GM03348 (cell line): ENCODE data around the gene NPC1.
"Not testable (repeated sequence)": the region's sequence is repeated elsewhere in the genome, so short reads cannot be mapped to it uniquely, and the experiment has no call there.

ENCODE experiments used
- DNase-seq: peaks from one replicate; pipeline ENCODE4 v3.0.0; 2012; ENCODE audit warnings: low spot score

The NPC1 gene

DNA sequence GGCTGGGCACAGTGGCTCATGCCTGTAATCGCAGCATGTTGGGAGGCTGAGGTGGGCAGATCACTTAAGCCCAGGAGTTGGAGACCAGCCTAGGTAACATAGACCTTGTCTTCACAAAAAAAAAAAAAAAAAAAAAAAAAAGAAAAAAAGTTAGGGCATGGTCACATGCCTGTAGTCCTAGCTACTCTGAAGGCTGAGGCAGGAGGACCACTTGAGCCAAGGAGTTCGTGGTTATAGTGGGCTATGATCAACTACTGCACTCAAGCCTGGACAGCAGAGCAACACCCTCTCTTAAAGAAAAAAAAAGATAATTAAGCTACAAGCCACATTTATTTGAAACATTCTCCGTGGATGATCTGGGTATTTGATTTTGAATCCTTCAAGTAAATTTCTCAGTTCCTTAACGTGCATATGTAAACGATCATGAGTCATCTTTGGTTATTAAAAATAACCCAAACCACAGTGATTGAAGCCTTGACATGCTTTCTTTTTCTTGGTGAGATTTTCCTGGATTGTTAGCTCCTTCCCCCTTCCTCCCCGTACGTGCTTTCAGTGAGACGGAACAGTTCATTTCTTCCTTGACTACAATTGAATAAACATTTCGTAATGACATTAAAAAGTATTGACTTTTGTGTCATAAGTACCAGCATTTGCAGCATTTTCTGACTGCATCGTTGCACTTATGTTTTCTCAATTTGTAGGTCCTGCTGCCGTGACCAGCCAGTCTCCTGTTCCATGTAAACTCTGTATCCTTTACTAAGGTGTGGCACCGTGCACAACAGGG, 62.7 kb downstream of the NPC1 start:
- peak; percentile 60 for DNase-seq

GRCh38 chr18:23521907-23522306, 64.4 kb downstream of the NPC1 start:
- no peak for DNase-seq

DNA sequence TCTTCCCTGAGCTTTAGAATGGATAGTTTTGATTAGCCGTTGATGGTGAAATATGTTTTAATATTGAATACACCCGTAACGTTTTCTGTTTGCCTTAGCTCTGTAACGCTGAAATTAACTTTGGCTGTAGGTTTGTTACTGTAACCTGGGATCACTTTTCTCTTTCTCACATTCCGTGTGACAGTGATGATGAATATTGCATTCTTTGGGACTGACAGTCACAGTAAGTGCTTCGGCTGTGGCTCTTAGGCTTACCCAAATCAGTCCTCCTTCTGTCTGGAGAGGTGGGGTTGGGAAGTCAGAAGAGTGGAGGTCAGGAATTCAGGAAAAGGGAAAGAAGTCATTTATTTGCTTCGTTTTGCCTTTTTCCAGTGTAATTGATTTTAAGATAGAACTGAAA, 65.0 kb downstream of the NPC1 start:
- DNase-seq: no peak

DNA sequence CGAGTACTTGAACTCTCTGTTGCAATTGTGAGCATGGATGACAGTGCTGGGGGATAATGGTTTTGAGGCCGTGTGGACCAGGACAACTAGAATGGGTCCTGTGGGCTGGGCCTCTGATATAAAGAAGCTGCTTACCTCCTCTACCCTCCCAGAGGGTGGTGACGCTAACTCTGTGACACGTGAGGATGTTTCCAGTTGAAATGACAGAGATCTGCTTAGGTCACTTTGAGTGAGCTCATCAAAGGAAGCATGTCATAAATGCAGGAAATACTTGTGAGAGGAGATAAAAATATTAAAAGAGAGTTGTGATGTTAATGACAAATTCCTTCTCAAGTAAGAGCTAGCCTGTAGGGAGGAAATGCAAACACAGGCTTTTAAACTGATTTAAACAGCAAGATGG, 66.6 kb downstream of the NPC1 start:
- DNase-seq: no peak

DNA sequence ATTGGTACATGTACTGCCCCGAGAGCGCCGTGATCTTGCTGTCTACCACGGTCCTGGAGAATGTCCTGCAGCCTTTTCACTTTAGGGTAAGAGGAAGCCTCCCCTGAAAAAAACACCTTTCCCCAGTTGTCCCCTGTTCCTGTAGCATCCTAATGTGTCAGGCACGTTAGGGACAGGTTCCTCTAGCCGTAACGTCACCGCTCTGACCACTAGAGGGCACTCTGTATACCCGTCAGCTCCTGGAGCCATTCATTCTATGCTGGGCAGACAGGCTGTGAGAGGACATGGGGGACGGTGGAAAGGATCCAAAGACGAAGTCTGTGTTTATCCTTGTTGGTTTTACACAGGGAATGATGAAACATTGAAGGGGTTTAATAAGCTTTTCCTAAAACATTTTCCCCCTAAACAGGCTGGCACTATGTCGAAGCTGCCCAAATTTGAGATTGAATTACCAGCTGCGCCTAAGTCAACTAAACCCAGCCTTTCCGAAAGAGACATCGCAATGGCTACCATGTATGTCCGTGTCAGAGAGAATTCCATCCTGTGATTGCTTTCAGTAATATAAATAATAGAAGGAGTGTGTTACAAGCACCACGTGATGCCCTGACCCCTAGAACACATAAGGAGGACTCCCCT, 70.3 kb downstream of the NPC1 start:
- DNase-seq: peak; percentile 79

DNA sequence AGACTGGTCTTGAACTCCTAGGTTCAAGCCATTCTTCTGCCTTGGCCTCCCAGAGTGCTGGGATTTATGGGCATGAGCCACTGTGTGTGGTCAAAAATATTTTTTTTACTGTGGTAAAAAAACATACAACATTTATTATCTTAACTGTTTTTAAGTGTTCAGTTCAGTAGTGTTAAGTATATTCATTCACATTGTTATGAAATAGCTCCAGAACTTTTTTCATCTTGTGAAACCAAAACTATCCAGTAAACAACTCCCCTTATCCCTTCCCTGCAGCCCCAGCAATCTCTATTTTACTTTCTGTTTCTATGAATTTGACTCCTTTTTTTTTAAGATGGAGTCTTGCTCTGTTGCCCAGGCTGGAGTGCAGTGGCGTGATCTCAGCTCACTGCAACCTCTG, 73.7 kb downstream of the NPC1 start:
- no peak for DNase-seq

GRCh38 chr18:23512216-23512615, 74.1 kb downstream of the NPC1 start:
- not testable (repeated sequence) for DNase-seq

GRCh38 chr18:23510923-23511322, 75.4 kb downstream of the NPC1 start:
- not testable (repeated sequence) for DNase-seq

- no peak for DNase-seq
Observed at GRCh38 chr18:23506393-23506792, 79.9 kb downstream of the NPC1 start.

DNA sequence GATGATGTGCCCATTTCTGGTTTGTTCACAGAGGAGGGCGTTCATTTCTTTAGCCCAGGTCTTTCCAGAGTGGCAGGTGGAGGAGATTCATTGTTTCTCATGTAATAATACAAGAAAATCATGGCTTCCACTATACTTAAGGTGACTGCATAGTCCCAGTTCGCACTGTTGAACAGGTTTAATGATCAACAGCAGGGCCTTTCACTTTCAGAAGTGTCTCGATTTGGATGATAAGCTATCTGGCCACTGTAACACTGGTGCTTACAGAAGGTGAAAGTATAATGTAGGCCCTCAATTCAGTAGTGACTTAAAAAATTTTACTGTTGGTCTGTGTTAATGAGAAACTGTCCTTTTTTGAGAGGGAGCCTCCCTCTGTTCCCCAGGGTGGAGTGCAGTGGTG, 81.6 kb downstream of the NPC1 start:
- no peak for DNase-seq

DNA sequence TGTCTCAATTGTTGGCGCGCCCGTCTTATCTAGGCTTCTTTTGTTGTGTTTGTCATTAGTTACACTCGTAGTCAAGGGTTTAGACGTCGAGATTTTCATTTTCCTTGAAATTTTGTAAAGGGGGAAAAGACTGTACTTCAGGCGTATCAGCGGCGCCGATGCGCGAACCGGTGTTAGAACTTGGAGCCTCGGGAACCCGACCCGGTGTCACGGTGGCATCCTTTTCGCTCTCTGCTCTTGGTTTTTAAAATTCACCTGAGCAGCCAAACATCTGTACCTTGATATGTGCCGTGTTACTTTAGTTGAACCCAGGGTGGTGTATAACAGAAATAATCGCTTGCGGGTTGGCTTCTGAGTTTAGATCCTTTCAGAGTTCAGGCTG, 82.4 kb downstream of the NPC1 start:
- DNase-seq: peak; percentile 26

- peak; percentile 99 for DNase-seq
Observed at GRCh38 chr18:23503038-23503962, 83.0 kb downstream of the NPC1 start, which contains the start of gene RMC1. TSS of gene RMC1 (plus strand) at chr18:23503511. CDS start at chr18:23503619, 108 bp downstream.

- DNase-seq: no peak
Observed at GRCh38 chr18:23502516-23503037, 83.7 kb downstream of the NPC1 start.

- DNase-seq: no peak
Observed at GRCh38 chr18:23501626-23502025, 84.7 kb downstream of the NPC1 start.

DNA sequence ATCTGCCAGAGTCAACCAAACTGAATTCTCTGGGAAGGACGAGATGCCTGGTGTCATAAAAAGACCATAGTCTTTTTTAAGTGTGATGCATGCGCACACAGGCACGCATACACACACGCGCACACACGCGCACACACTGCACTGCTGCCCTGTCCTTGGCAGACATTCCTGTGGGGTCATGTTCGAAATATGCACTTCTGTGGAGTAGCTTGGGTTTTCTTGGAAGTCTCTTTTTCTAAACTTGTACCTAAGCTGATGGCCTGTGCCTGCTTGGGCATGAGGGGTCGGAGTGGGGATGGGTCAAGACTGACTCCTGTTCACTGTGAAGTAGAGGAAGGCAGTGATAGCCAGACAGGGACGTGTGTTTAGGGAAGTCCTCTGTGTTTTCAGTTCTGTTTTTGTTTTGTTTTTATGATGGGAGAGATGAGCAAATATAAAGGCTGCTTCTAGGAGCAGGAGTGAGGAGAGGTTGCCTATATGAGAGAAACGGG, 87.0 kb downstream of the NPC1 start:
- DNase-seq: no peak

DNA sequence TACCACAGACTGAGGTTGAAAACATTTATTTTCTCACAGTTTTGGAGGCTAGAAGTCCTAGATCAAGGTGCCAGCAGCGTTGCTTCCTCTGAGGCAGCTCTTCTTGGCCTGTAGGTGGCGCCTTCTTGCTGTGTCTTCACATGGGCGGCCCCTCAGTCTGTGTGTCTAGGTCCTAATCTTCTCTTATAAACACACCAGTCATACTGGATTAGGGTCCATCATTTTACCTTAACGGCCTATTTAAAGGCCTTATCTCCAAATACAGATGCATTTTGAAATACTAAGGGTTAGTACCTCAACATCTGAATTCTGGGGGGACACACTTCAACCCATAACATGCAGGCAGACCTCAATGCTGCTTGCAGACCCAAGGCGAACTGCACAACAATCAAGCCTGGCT, 87.4 kb downstream of the NPC1 start:
- peak; percentile 76 for DNase-seq

GRCh38 chr18:23498117-23498516, 88.2 kb downstream of the NPC1 start:
- DNase-seq: no peak

DNA sequence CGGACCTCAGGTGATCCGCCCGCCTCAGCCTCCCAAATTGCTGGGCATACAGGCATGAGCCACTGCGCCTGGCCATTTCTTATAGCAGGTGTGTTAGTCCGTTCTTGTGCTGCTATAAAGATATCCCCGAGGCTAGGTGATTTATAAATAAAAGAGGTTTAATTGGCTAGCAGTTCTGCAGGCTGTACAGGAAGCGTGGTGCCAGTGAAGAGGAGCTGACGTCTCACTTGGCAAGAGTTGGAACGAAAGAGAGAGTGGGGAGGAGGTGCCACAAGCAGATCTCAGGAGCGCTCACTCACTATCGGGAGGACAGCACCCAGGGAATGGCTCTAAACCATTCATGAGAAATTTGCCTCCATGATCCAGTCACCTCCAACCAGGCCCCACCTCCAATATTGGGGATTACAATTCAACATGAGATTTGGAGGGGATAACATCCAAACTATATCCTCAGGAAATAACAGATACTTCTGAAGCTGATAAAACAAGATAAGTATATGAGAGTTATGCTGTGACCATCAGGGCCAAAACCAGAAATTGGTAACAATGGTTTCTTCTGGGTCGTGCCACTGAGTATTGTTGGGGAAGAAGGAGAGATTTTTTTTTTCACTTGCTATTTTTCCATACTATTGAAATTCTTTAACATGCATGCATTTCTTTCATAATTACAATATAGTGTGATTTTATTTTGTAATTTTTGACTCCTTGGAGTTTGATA, 90.4 kb downstream of the NPC1 start:
- DNase-seq: no peak

DNA sequence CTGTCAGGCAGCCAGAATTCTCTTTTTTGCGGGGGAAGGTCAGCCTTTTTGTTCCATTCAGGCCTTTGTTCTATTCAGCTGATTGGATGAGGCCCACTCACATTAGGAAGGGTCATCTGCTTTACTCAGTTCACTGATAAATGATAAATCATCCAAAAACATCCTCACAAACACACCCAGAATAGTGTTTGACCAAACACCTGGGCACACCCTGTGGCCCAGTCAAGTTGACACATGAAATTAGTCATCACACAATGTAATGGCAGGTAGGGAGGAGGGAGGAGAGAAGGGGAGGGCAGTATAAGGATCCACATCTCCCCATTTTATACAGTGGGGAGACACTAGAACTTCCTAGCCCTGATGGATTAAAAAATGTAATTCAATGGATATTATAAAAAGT, 91.3 kb downstream of the NPC1 start:
- no peak for DNase-seq

- no peak for DNase-seq
Observed at GRCh38 chr18:23493654-23494053, 92.7 kb downstream of the NPC1 start.

DNA sequence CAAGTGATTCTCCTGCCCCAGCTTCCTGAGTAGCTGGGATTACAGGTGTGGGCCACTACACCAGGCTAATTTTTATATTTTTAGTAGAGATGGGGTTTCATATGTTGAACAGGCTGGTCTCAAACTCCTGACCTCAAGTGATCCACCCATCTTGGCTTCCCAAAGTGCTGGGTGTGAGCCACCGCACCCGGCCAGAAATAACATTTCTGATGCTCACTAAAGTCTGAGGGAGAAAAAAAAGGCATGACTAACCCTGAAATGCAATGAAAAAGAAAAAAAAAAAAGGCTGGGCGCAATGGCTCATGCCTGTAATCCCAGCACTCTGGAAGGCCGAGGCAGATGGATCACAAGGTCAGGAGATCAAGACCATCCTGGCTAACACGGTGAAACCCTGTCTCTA, 96.7 kb downstream of the NPC1 start:
- DNase-seq: not testable (repeated sequence)
